Esophagus muscularis mucosa (tissue), 4 donors: ENCODE measurements around the gene SYNE4. TPM values are rescaled to one million over a fixed set of nuclear protein-coding genes. Genes with fewer than 3 reads are reported as not detected.

Experiments
- DNase-seq: peaks from one replicate; pipeline ENCODE4 v3.0.0-alpha.2; 2017; ENCODE audit errors: extremely low spot score
- H3K27ac ChIP-seq, 4 donors: fragments of 200-600 bp; sonication (generic); replicated peaks in 1 of 4; 1 replicate in 3 of 4; 2 replicates in 1 of 4; pipeline ENCODE4 v1.5.1; 2016 to 2019; ENCODE audit warnings: mild to moderate bottlenecking in 1 of 4
- H3K27me3 ChIP-seq, 4 donors: fragments of 200-600 bp; sonication (generic); one replicate each; pipeline versions ENCODE4 v1.5.1 to v1.6.0; 2016 to 2019
- H3K36me3 ChIP-seq, 4 donors: fragments of 200-600 bp; sonication (generic); one replicate each; pipeline ENCODE4 v1.5.1; 2016 to 2019
- H3K4me1 ChIP-seq, 4 donors: fragments of 200-600 bp; sonication (generic); one replicate each; pipeline ENCODE4 v1.5.1; 2016 to 2019
- H3K4me3 ChIP-seq, 4 donors: fragments of 200-600 bp; sonication (generic); 1 replicate in 2 of 4; 2 replicates in 2 of 4; pipeline ENCODE4 v1.5.1; 2016 to 2019; ENCODE audit warnings: mild to moderate bottlenecking in 4 of 4, moderate library complexity in 1 of 4
- H3K9me3 ChIP-seq, 4 donors: fragments of 200-600 bp; sonication (generic); 1 replicate in 3 of 4; 2 replicates in 1 of 4; pipeline ENCODE4 v1.5.1; 2016 to 2019
- CTCF ChIP-seq, 3 experiments: fragments of 200-600 bp in 2 of 3; fragments of 450-650 bp in 1 of 3; sonication (generic) in 2 of 3; IDR thresholded peaks; one replicate each; pipeline ENCODE4 v1.5.1; 2017 to 2019; ENCODE audit warnings: antibody characterized with exemption in 3 of 3, mild to moderate bottlenecking in 2 of 3, moderate library complexity in 1 of 3
- EP300 ChIP-seq: sonication (generic); formaldehyde crosslinking; IDR thresholded peaks from one replicate; pipeline ENCODE4 v1.6.1; 2017; ENCODE audit warnings: antibody characterized with exemption
- POLR2A ChIP-seq: fragments of 450-650 bp; IDR thresholded peaks from one replicate; pipeline ENCODE4 v1.6.1; 2017; ENCODE audit warnings: antibody characterized with exemption, moderate library complexity, mild to moderate bottlenecking, low read depth
- POLR2AphosphoS5 ChIP-seq, 2 donors: sonication (generic); formaldehyde crosslinking; IDR thresholded peaks; one replicate each; pipeline ENCODE4 v1.6.1; 2017; ENCODE audit warnings: antibody characterized with exemption in 2 of 2
- WGBS: methylation state at CpG from one replicate; pipeline ENCODE4 v1.1.5; 2018; 5-methylcytosine and 5-hydroxymethylcytosine counted together
- intact Hi-C: fragments of 100-400 bp; cut with DNase I; formaldehyde crosslinking; loops from one replicate; pipeline ENCODE4 v1.15.1; 2023
- total RNA-seq, 4 donors: library from RNA; depleted of rRNA; stranded (reverse); fragments of >200 nt; gene quantifications; one replicate each; pipeline versions ENCODE4 v1.1.0 to v1.2.1, GENCODE V29; 2016

The SYNE4 gene
- total RNA-seq, 4 donors from 2014 or later = 1.3 TPM; not detected in 3

GRCh38 chr19:36031308-36031707, 22.7 kb upstream of the SYNE4 start:
- no peak for DNase-seq
- Histone ChIP-seq H3K9me3 (no peaks in the 10 kb centered on the region), H3K27me3 (no peaks in the 10 kb centered on the region), H3K4me3 (no peak overlapping the region), H3K36me3 (peaks cover 0 to 38% (median 21%) of the 10 kb centered on the region in 4 donors), H3K27ac (peak overlapping the region in 1 of 4 donors; percentile 85), H3K4me1 (peaks cover 13 to 34% (median 22%) of the 10 kb centered on the region in 4 donors)
- WGBS = 92% methylated on average over 6 of the region's 6 CpGs
- TF ChIP-seq POLR2A (no peak), EP300 (no peak)
- intact Hi-C loops = no loop called here

- 87% methylated on average over 7 of the region's 8 CpGs for WGBS
- intact Hi-C loops = no loop called here
Observed at GRCh38 chr19:36030264-36031148, 21.9 kb upstream of the SYNE4 start.

GRCh38 chr19:36028313-36029041, 19.9 kb upstream of the SYNE4 start:
- H3K27ac ChIP-seq = no peak overlapping the region
- no peak overlapping the region for H3K4me3 ChIP-seq
- no peak for TF ChIP-seq EP300
- no peak for TF ChIP-seq POLR2AphosphoS5 (IDR thresholded peaks at IDR 0.05)
- TF ChIP-seq POLR2A = no peak
- TF ChIP-seq CTCF (IDR thresholded peaks at IDR 0.05) = no peak
- no peaks in the 10 kb centered on the region for H3K9me3 ChIP-seq
- 78% methylated on average over 8 of the region's 10 CpGs for WGBS
- intact Hi-C loops = no loop called here
- H3K36me3 ChIP-seq = peaks cover 10 to 53% (median 30%) of the 10 kb centered on the region in 4 donors
- no peak for DNase-seq
- H3K4me1 ChIP-seq = peaks cover 13 to 32% (median 22%) of the 10 kb centered on the region in 4 donors
- no peaks in the 10 kb centered on the region for H3K27me3 ChIP-seq

More at GRCh38 chr19:36030264-36031148, 21.9 kb upstream of the SYNE4 start:
- Histone ChIP-seq H3K27me3 (no peaks in the 10 kb centered on the region), H3K9me3 (no peaks in the 10 kb centered on the region), H3K27ac (peak overlapping the region in 1 of 4 donors; percentile 21), H3K4me3 (no peak overlapping the region), H3K4me1 (peaks cover 13 to 34% (median 22%) of the 10 kb centered on the region in 4 donors), H3K36me3 (peaks cover 0 to 41% (median 24%) of the 10 kb centered on the region in 4 donors)
- DNase-seq = no peak
- TF ChIP-seq EP300 (no peak), POLR2A (no peak), CTCF (IDR thresholded peaks at IDR 0.05) (peak in 1 of 3 experiments; percentile 16)

GRCh38 chr19:36027696-36028095, 19.1 kb upstream of the SYNE4 start:
- Histone ChIP-seq H3K36me3 (peaks cover 14 to 61% (median 34%) of the 10 kb centered on the region in 4 donors), H3K4me1 (peaks cover 9 to 24% (median 15%) of the 10 kb centered on the region in 4 donors), H3K9me3 (no peaks in the 10 kb centered on the region), H3K27ac (no peak overlapping the region), H3K4me3 (no peak overlapping the region), H3K27me3 (no peaks in the 10 kb centered on the region)
- intact Hi-C loops = no loop called here
- WGBS = 90% methylated on average over 6 of the region's 6 CpGs
- TF ChIP-seq CTCF (IDR thresholded peaks at IDR 0.05) (no peak), POLR2AphosphoS5 (IDR thresholded peaks at IDR 0.05) (no peak), EP300 (no peak), POLR2A (no peak)
- no peak for DNase-seq
